Measurements from ENCODE around the gene FIBCD1. TPM values are rescaled to one million over a fixed set of nuclear protein-coding genes. Genes with fewer than 3 reads are reported as not detected.

Gene FIBCD1
- total RNA-seq, 4 donors from 2014 or later, result not detected

DNA sequence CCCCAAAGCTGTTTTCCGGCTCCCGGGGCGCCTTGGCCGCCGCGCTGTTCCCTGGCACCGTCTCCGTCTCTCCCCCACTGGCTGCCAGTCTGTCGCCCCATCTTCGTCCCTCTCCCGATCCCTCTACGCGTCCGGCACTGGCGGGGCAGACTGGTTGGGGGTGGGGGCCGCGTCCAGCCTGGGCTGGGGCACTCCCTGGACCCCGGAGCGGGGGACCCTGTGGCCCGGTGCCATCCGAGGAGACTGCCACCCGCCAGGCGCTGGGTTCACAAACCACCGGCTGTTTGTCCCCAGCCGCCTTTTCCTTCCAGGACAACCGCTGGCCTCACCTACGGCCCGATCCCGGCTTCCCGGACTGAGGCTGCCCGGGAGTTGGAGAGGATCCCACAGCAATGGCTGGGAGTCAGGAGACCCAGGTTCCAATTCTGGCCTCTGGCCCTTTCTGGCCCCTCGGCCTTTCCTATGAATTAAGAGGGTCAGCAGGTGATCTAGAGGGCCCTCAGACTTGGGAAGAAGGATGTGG, 1.0 kb upstream of the FIBCD1 start:
- DNase-seq, result no peak
- intact Hi-C loops (cut with DNase I), result loop anchor here (10.0 kb wide), 1 partner anchor 65 kb away; no protein-coding TSS in a partner anchor
- H3K27ac ChIP-seq, result no peak overlapping the region
- H3K4me1 ChIP-seq, result peaks cover 20 to 60% (median 31%) of the 10 kb centered on the region in 3 donors
- 0% methylated on average over 1 of the region's 32 CpGs; no CpG with 5 or more reads in 1 of the 2 donors for WGBS, 2 donors
- peaks cover 16 to 99% (median 28%) of the 10 kb centered on the region in 4 donors for H3K27me3 ChIP-seq
- peak overlapping the region in 3 of 4 donors; percentile 33 to 63 (median 52) for H3K4me3 ChIP-seq
- TF ChIP-seq, protein P1, sequence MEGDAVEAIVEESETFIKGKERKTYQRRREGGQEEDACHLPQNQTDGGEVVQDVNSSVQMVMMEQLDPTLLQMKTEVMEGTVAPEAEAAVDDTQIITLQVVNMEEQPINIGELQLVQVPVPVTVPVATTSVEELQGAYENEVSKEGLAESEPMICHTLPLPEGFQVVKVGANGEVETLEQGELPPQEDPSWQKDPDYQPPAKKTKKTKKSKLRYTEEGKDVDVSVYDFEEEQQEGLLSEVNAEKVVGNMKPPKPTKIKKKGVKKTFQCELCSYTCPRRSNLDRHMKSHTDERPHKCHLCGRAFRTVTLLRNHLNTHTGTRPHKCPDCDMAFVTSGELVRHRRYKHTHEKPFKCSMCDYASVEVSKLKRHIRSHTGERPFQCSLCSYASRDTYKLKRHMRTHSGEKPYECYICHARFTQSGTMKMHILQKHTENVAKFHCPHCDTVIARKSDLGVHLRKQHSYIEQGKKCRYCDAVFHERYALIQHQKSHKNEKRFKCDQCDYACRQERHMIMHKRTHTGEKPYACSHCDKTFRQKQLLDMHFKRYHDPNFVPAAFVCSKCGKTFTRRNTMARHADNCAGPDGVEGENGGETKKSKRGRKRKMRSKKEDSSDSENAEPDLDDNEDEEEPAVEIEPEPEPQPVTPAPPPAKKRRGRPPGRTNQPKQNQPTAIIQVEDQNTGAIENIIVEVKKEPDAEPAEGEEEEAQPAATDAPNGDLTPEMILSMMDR (IDR thresholded peaks at IDR 0.05), result no peak
- TF ChIP-seq POLR2A (IDR thresholded peaks at IDR 0.05), result no peak
- no peaks in the 10 kb centered on the region for H3K36me3 ChIP-seq
- H3K9me3 ChIP-seq, result no peaks in the 10 kb centered on the region

DNA sequence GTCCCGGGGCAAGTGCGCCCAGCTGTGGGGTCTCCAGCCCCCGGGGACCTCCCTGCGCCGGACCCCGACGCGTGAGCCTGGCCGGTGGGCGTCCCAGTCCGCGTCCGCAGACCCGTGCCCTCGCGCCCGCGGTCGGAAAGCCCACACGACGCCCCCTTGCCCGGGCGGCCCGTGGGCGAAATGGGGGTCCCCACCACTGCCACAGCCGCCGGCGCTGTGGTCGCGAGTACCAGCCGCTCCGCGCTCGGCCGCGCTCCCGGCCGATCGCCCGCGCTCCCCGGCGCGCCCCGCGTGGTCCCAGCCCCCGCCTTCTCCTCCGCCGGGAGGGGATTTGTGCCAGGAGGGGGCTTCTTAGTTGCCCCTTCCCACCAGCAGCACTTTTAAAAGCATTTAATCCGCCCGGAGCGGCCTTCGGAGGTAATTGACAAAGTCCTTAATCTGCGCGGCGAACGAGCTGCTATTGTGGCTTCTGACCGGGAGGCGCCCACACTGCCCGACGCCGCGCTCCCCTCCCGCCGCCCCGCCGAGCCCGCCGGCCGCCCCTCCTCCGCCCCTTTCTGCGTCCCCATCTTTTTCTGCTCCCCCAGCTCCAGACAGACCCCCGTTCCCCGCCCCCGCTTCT, 469 bp upstream of the FIBCD1 start:
- WGBS, 2 donors, result 8% methylated on average over 6 of the region's 75 CpGs; no CpG with 5 or more reads in 1 of the 2 donors
- H3K36me3 ChIP-seq, result no peaks in the 10 kb centered on the region
- no peak for TF ChIP-seq POLR2A (IDR thresholded peaks at IDR 0.05)
- TF ChIP-seq, protein P1 (IDR thresholded peaks at IDR 0.05), result peak in 1 of 6 experiments; percentile 0
- H3K9me3 ChIP-seq, result no peaks in the 10 kb centered on the region
- peaks cover 20 to 61% (median 31%) of the 10 kb centered on the region in 3 donors for H3K4me1 ChIP-seq
- DNase-seq, result no peak
- intact Hi-C loops (cut with DNase I), result loop anchor here (10.0 kb wide), 3 partner anchors 65 to 235 kb away; no protein-coding TSS in a partner anchor
- peaks cover 16 to 100% (median 28%) of the 10 kb centered on the region in 4 donors for H3K27me3 ChIP-seq
- H3K27ac ChIP-seq, result no peak overlapping the region
- peak overlapping the region; percentile 33 to 63 (median 44) for H3K4me3 ChIP-seq

DNA sequence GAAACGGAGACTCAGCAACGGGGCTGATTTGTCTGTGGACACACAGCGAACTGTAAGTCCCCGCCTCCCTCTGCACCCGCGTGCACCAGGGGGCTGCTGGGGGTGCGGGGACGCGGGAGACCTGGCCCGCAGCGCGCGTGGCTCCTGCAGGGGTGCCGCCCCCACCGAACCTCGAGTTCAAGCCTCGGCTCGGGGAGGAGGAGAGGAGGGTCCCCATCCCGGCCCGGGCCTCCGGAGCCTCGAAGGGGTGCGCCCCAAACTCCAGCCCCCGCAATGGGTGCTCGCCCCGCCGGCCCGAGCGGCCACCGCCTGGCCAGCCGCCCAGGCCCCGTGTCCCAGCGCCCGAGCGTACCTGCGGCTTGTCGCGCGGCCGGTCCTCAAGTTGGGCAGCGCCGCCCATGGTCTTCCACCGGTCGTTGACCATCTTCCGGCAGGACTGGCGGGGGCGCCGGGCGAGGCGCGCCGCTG, 829 bp downstream of the FIBCD1 start:
- H3K4me1 ChIP-seq, result peaks cover 20 to 70% (median 31%) of the 10 kb centered on the region in 3 donors
- intact Hi-C loops (cut with DNase I), result loop anchor here (10.0 kb wide), 2 partner anchors 163 to 233 kb away; no protein-coding TSS in a partner anchor
- no peak overlapping the region for H3K27ac ChIP-seq
- WGBS, 2 donors, result no CpG with 5 or more reads among the region's 52 CpGs
- DNase-seq, result no peak
- H3K4me3 ChIP-seq, result peak overlapping the region; percentile 1 to 63 (median 42)
- no peaks in the 10 kb centered on the region for H3K9me3 ChIP-seq
- TF ChIP-seq, protein P1 (IDR thresholded peaks at IDR 0.05), result no peak
- TF ChIP-seq POLR2A (IDR thresholded peaks at IDR 0.05), result no peak
- H3K36me3 ChIP-seq, result no peaks in the 10 kb centered on the region
- peaks cover 22 to 100% (median 32%) of the 10 kb centered on the region in 4 donors for H3K27me3 ChIP-seq

DNA sequence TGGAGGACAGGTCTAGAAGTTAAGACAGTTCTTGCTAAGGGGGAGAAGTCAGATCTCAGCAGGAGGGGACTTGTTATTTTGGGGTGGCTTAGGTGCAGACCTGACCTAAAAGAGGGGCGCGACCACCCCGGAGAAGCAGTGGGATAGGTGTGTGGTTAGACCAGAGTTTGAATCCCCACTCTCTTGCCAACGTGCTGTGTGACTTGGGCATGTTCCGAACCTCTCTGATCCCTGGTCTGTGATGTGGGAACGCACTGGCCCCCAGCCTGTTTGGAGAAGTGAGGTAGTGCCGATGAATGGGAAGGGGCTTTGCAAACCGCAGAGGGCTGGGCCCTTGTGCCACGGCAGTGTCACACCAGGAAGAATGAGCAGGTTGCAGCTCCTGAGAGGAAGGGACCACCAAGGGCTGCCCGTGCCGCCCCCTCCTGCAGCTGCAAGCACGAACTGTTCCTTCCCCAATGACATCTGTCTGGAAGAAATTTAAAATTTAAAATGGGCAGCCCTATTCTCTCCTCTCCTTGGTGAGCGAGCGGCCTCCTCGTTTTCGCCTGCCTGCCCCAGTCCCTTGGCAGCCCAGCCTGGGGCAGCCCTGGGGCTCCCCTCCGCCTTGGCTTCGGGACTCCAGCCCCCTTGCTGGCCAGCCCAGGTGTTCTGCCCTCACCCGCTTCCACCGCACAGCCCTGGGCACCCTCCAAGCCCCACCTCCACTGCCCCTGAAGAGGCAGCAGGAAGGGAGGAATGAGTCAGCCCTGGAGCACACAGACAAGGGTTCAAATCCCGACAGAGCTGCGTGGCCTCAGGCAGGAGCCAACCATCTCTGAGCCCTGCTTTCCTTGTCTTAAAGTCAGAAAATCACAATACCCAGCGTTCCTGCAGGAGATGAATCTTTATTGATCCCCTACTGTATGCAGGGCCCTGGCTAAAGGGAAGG, 1.6 kb downstream of the FIBCD1 start:
- H3K27me3 ChIP-seq, result peaks cover 22 to 100% (median 32%) of the 10 kb centered on the region in 4 donors
- intact Hi-C loops (cut with DNase I), result loop anchor here (10.0 kb wide), 2 partner anchors 163 to 233 kb away; no protein-coding TSS in a partner anchor
- TF ChIP-seq, protein P1 (IDR thresholded peaks at IDR 0.05), result no peak
- no peak for TF ChIP-seq POLR2A (IDR thresholded peaks at IDR 0.05)
- H3K36me3 ChIP-seq, result no peaks in the 10 kb centered on the region
- no peaks in the 10 kb centered on the region for H3K9me3 ChIP-seq
- 68 to 79% methylated on average over 13 to 14 of the region's 23 CpGs for WGBS, 2 donors
- H3K27ac ChIP-seq, result no peak overlapping the region
- no peak overlapping the region for H3K4me3 ChIP-seq
- peaks cover 25 to 76% (median 31%) of the 10 kb centered on the region in 3 donors for H3K4me1 ChIP-seq
- DNase-seq, result no peak
